A673 (cell line): ENCODE data around the gene CRB1. TPM values are rescaled to one million over a fixed set of nuclear protein-coding genes. Genes with fewer than 3 reads are reported as not detected.

Source experiments
- BruUV-seq: library from RNA; stranded (reverse); fragments of 400-500 nt; replicated peaks from 2 replicates; lab custom pipeline; 2021; lab: Mats Ljungman, UMichigan
- CTCF ChIA-PET: fragments of 300-600 bp; sonication (Branson Sonifier 250); formaldehyde crosslinking; loops from one replicate; lab custom pipeline; 2022; ENCODE audit warnings: antibody characterized with exemption; lab: Charles Lee
- POLR2A ChIA-PET: fragments of 300-600 bp; sonication (Branson Sonifier 250); formaldehyde crosslinking; loops from one replicate; lab custom pipeline; 2022; ENCODE audit warnings: antibody characterized with exemption; ENCODE audit not compliant: low non-redundant PET; lab: Charles Lee
- DNase-seq: peaks from one replicate; pipeline ENCODE4 v3.0.0-alpha.2; 2015; ENCODE audit warnings: low spot score
- H3K27ac ChIP-seq: fragments of 200-600 bp; sonication (generic); 2 replicates; pipeline ENCODE4 v1.5.1; 2016; ENCODE audit warnings: mixed run types, low read depth, mild to moderate bottlenecking, mixed read lengths, antibody characterized with exemption, low read length; ENCODE audit not compliant: poor library complexity, severe bottlenecking
- H3K27me3 ChIP-seq: fragments of 200-600 bp; sonication (generic); replicated peaks from 2 replicates; pipeline ENCODE4 v1.6.1; 2017; ENCODE audit warnings: mixed run types, low read depth, mild to moderate bottlenecking, mixed read lengths, antibody characterized with exemption, low read length; ENCODE audit not compliant: insufficient read depth, poor library complexity
- H3K36me3 ChIP-seq: fragments of 200-600 bp; sonication (generic); 2 replicates; pipeline ENCODE4 v1.6.1; 2016; ENCODE audit warnings: mixed run types, mild to moderate bottlenecking, mixed read lengths, antibody characterized with exemption, low read length; ENCODE audit not compliant: insufficient read depth, poor library complexity, severe bottlenecking
- H3K4me1 ChIP-seq: fragments of 200-600 bp; sonication (generic); 2 replicates; pipeline ENCODE4 v1.6.1; 2017; ENCODE audit warnings: mixed run types, mild to moderate bottlenecking, mixed read lengths, antibody characterized with exemption, low read length; ENCODE audit not compliant: insufficient read depth, poor library complexity, severe bottlenecking
- H3K4me3 ChIP-seq: fragments of 200-600 bp; sonication (generic); 2 replicates; pipeline ENCODE4 v1.5.1; 2016; ENCODE audit warnings: low read depth, mixed run types, mild to moderate bottlenecking, mixed read lengths, low read length; ENCODE audit not compliant: poor library complexity, severe bottlenecking
- H3K9me3 ChIP-seq: fragments of 200-600 bp; sonication (generic); 2 replicates; pipeline ENCODE4 v1.6.1; 2016; ENCODE audit warnings: mixed run types, low read depth, mild to moderate bottlenecking, mixed read lengths, antibody characterized with exemption, low read length; ENCODE audit not compliant: poor library complexity, severe bottlenecking
- CTCF ChIP-seq: fragments of 300-800, 200-600 bp; sonication (generic); conservative IDR thresholded peaks from 2 replicates; pipeline ENCODE4 v1.5.1; 2017; ENCODE audit warnings: low read depth, mild to moderate bottlenecking, antibody characterized with exemption, low read length, moderate library complexity, mixed read lengths
- EZH2 ChIP-seq: fragments of 200-600 bp; sonication (generic); IDR thresholded peaks from 2 replicates; pipeline ENCODE4 v1.6.1; 2017; ENCODE audit warnings: borderline replicate concordance, low read depth, mild to moderate bottlenecking, mixed read lengths, antibody characterized with exemption, low read length; ENCODE audit not compliant: poor library complexity, severe bottlenecking
- intact Hi-C: fragments of 100-400 bp; cut with micrococcal nuclease; formaldehyde crosslinking; loops from one replicate; pipeline ENCODE4 v1.10.0; 2022; ENCODE audit not compliant: unreplicated experiment
- total RNA-seq: library from RNA; stranded (reverse); gene quantifications from 2 replicates; pipeline ENCODE4 v1.2.3, GENCODE V29; 2021

The CRB1 gene
- total RNA-seq, 1 experiment from 2014 or later: not detected

- no peak overlapping the region for H3K27ac ChIP-seq
- BruUV-seq: no TSS peak
- no peaks in the 10 kb centered on the region for H3K4me1 ChIP-seq
- no peak for DNase-seq
- ChIA-PET POLR2A (no interaction called here), CTCF (no interaction called here)
- no peaks in the 10 kb centered on the region for H3K9me3 ChIP-seq
- no peak overlapping the region for H3K4me3 ChIP-seq
- no peaks in the 10 kb centered on the region for H3K36me3 ChIP-seq
- intact Hi-C loops: no loop called here
- TF ChIP-seq EZH2: no peak
- no peak for TF ChIP-seq CTCF
- H3K27me3 ChIP-seq: no peaks in the 10 kb centered on the region
Measured at GRCh38 chr1:197333041-197333440, 65.0 kb downstream of the CRB1 start.

GRCh38 chr1:197336571-197336970 is 68.5 kb downstream of the CRB1 start:
- Histone ChIP-seq H3K4me1 (no peaks in the 10 kb centered on the region), H3K4me3 (no peak overlapping the region), H3K27ac (no peak overlapping the region), H3K36me3 (no peaks in the 10 kb centered on the region), H3K9me3 (no peaks in the 10 kb centered on the region), H3K27me3 (no peaks in the 10 kb centered on the region)
- intact Hi-C loops: loop anchor here (5.0 kb wide), 1 partner anchor 114 kb away; no protein-coding TSS in a partner anchor
- BruUV-seq: no TSS peak
- no peak for DNase-seq
- ChIA-PET POLR2A (no interaction called here), CTCF (interaction anchor here (1.8 kb wide), 1 partner anchor 112 kb away, joined by 6 read pairs; no protein-coding TSS in a partner anchor)
- no peak for TF ChIP-seq EZH2
- TF ChIP-seq CTCF: no peak

- no TSS peak for BruUV-seq
- DNase-seq: no peak
Measured at GRCh38 chr1:197339106-197340060, 71.3 kb downstream of the CRB1 start.

More at GRCh38 chr1:197339106-197340060, 71.3 kb downstream of the CRB1 start:
- Histone ChIP-seq H3K27me3 (no peaks in the 10 kb centered on the region), H3K27ac (no peak overlapping the region), H3K4me1 (no peaks in the 10 kb centered on the region), H3K4me3 (no peak overlapping the region), H3K9me3 (no peaks in the 10 kb centered on the region), H3K36me3 (no peaks in the 10 kb centered on the region)
- intact Hi-C loops: loop anchor here (5.0 kb wide), 1 partner anchor 117 kb away; no protein-coding TSS in a partner anchor
- POLR2A ChIA-PET: no interaction called here
- TF ChIP-seq CTCF (no peak), EZH2 (no peak)
- CTCF ChIA-PET: no interaction called here
